Non-pigmented ciliary epithelial cell (primary cell): ENCODE measurements around the gene MTURN.

Source experiments
- DNase-seq: peaks from one replicate; pipeline ENCODE4 v3.0.0-alpha.2; 2010; ENCODE audit warnings: low read depth

Gene MTURN

GRCh38 chr7:30209951-30210350 is 75.2 kb downstream of the MTURN start:
- no peak for DNase-seq
